HepG2 (cell line): Measurements from ENCODE around the gene EFCAB11. TPM values are rescaled to one million over a fixed set of nuclear protein-coding genes. Genes with fewer than 3 reads are reported as not detected.
A peak's percentile ranks its signal among the peaks of the same experiment; 100 is the strongest.

ENCODE experiments used
- CHD4 ChIP-seq: fragments of 200-600 bp; sonication (generic); IDR thresholded peaks from 2 replicates; pipeline ENCODE4 v1.7.0; 2017; ENCODE audit warnings: mild to moderate bottlenecking, low read length, borderline replicate concordance
- E2F2 ChIP-seq: sonication (generic); formaldehyde crosslinking; IDR thresholded peaks from 2 replicates; pipeline ENCODE4 v1.4.0; 2020; ENCODE audit warnings: missing genetic modification reagents, borderline replicate concordance
- FOXK2 ChIP-seq: fragments of 450-650 bp; IDR thresholded peaks from 2 replicates; pipeline ENCODE4 v1.6.1; 2016
- HNRNPH1 ChIP-seq: fragments of 200-400 bp; formaldehyde crosslinking; optimal IDR thresholded peaks from 2 replicates; pipeline ENCODE3; 2017; ENCODE audit warnings: mild to moderate bottlenecking, low read depth, low read length
- IKZF4 ChIP-seq: sonication (generic); formaldehyde crosslinking; IDR thresholded peaks from 2 replicates; pipeline ENCODE4 v1.5.1; 2020; ENCODE audit warnings: borderline replicate concordance, mild to moderate bottlenecking, low read depth, missing genetic modification reagents; ENCODE audit errors: not compliant biosample characterization
- RFXAP ChIP-seq: sonication (generic); formaldehyde crosslinking; IDR thresholded peaks from 2 replicates; pipeline ENCODE4 v1.4.0; 2020; ENCODE audit warnings: missing genetic modification reagents, borderline replicate concordance
- SMAD9 ChIP-seq: sonication (generic); formaldehyde crosslinking; IDR thresholded peaks from 2 replicates; pipeline ENCODE4 v1.5.1; 2020; ENCODE audit warnings: mild to moderate bottlenecking, missing genetic modification reagents
- SP5 ChIP-seq: IDR thresholded peaks from 2 replicates; pipeline ENCODE4 v1.6.1; 2016; ENCODE audit warnings: low read depth, borderline replicate concordance
- TSC22D2 ChIP-seq: sonication (generic); formaldehyde crosslinking; IDR thresholded peaks from 2 replicates; pipeline ENCODE4 v1.5.1; 2020; ENCODE audit warnings: missing genetic modification reagents, mild to moderate bottlenecking, borderline replicate concordance
- ZBTB20 ChIP-seq: sonication (generic); formaldehyde crosslinking; IDR thresholded peaks from 2 replicates; pipeline ENCODE4 v1.8.1; 2023; ENCODE audit warnings: missing genetic modification reagents, low read depth, mild to moderate bottlenecking, borderline replicate concordance
- ZC3H13 ChIP-seq: sonication (generic); formaldehyde crosslinking; IDR thresholded peaks from 2 replicates; pipeline ENCODE4 v1.8.1; 2023; ENCODE audit warnings: mild to moderate bottlenecking, missing genetic modification reagents, moderate library complexity
- ZFAT ChIP-seq: sonication (generic); formaldehyde crosslinking; conservative IDR thresholded peaks from 2 replicates; pipeline ENCODE4 v1.8.1; 2023; ENCODE audit warnings: missing genetic modification reagents, inconsistent platforms
- ZNF3 ChIP-seq: IDR thresholded peaks from 2 replicates; pipeline ENCODE4 v1.7.0; 2017; ENCODE audit warnings: inconsistent platforms
- ZNF329 ChIP-seq: sonication (generic); formaldehyde crosslinking; IDR thresholded peaks from 2 replicates; pipeline ENCODE4 v1.9.0; 2021; ENCODE audit warnings: low read depth, mild to moderate bottlenecking, missing genetic modification reagents
- ZNF331 ChIP-seq: sonication (generic); formaldehyde crosslinking; IDR thresholded peaks from 2 replicates; pipeline ENCODE4 v1.4.0; 2020; ENCODE audit warnings: missing genetic modification reagents
- ZNF383 ChIP-seq: sonication (generic); formaldehyde crosslinking; IDR thresholded peaks from 2 replicates; pipeline ENCODE4 v1.4.0; 2020; ENCODE audit warnings: missing genetic modification reagents, mild to moderate bottlenecking, borderline replicate concordance
- ZNF597 ChIP-seq: sonication (generic); formaldehyde crosslinking; IDR thresholded peaks from 2 replicates; pipeline ENCODE4 v1.5.0; 2020; ENCODE audit warnings: missing genetic modification reagents
- ZNF660 ChIP-seq: sonication (generic); formaldehyde crosslinking; IDR thresholded peaks from 2 replicates; pipeline ENCODE4 v1.5.1; 2020; ENCODE audit warnings: mild to moderate bottlenecking, low read depth, missing genetic modification reagents, borderline replicate concordance
- ZNF781 ChIP-seq: sonication (generic); formaldehyde crosslinking; IDR thresholded peaks from 2 replicates; pipeline ENCODE4 v1.5.1; 2020; ENCODE audit warnings: borderline replicate concordance, mild to moderate bottlenecking, missing genetic modification reagents; ENCODE audit errors: not compliant biosample characterization
- ZNF841 ChIP-seq: sonication (generic); formaldehyde crosslinking; IDR thresholded peaks from 2 replicates; pipeline ENCODE4 v1.8.1; 2023; ENCODE audit warnings: missing genetic modification reagents, borderline replicate concordance
- polyA plus RNA-seq, 8 experiments: library from polyadenylated mRNA; depleted of rRNA in 3 of 8; stranded (reverse) in 7 of 8; unstranded in 1 of 8; fragments of >200 nt; fragmentation: Illumina TruSeq in 4 of 8; extraction: Trizol in 4 of 8; gene quantifications; 2 replicates each; pipeline versions ENCODE4 v1.2.1 to v1.2.3, GENCODE V29; 2011 to 2016; ENCODE audit warnings: low read depth in 4 of 8, missing spikeins in 1 of 8, mixed read lengths in 1 of 8; ENCODE audit not compliant: insufficient read depth in 1 of 8
- total RNA-seq, 5 experiments: library from RNA; depleted of rRNA; stranded (reverse); fragments of >200 nt; fragmentation: Illumina TruSeq; extraction: Trizol; gene quantifications; 2 replicates each; pipeline ENCODE4 v1.2.3, GENCODE V29; 2016; ENCODE audit warnings: low read depth in 1 of 5
- TF ChIP-seq, protein P1 (sequence below): sonication (generic); formaldehyde crosslinking; IDR thresholded peaks from 2 replicates; pipeline ENCODE4 v1.4.0; 2020; ENCODE audit warnings: missing genetic modification reagents, borderline replicate concordance
- TF ChIP-seq, protein P2 (sequence below): sonication (generic); formaldehyde crosslinking; IDR thresholded peaks from 2 replicates; pipeline ENCODE4 v1.4.0; 2020; ENCODE audit warnings: missing genetic modification reagents

The EFCAB11 gene
- total and polyA plus RNA-seq, 2 of the 13 experiments (the other 11 are each of a cell fraction or from before 2014, with no cell fraction given): 8.2 to 31.5 TPM

DNA sequence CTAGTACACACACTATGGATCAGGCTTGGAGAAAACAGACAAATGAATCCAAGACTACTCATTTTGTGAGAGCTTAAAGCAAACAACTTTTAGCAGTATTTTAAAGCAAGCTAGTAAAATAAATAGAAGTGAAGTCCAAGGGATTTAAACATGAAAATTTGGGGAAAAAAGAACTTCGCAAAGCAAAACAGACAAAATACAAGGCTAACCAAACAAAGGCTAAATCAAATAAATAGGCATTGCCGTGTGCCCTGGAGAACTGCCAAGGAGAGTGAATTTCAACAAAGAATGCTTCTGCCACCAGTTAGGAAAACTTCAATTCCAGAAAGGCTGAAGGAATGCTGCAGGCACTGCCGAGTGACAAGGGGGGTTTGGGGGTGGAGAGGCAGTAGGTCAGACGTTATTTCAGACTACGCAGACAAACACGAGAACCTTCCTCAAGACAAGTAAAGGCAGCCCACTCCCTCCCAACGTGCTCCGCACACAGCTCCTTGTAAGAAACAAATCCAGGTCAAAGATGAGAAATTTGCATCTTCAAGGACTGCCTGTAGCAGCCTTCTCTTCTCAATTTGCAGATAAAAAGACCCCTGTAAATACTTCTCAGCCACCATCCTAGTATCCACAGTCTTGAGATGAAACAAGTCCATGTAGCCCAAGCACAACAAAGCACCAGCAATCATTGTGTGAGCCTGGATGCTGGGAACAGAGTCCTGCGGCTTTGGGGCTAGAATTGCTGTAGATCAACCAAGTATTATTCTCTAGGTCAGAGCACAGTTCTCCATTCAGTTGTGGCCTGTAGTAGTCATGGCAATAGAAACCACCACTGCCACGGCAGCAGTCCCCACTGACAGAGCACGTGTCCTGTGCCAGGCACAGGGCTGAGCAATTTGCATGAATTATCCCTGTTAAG lies 43.3 kb downstream of the EFCAB11 start (continued):
- TF ChIP-seq ZBTB20 (CRISPR knock-in tag) (no peak), ZFAT (CRISPR knock-in tag) (no peak), ZNF3 (CRISPR knock-in tag) (no peak), RFXAP (CRISPR knock-in tag) (no peak), ZNF329 (no peak), ZNF781 (no peak), ZC3H13 (CRISPR knock-in tag) (no peak), ZNF660 (no peak), ZNF841 (CRISPR knock-in tag) (no peak), SP5 (CRISPR knock-in tag) (no peak), ZNF331 (CRISPR knock-in tag) (peak; percentile 5; the same call in 1 of the 2 replicates), ZNF597 (CRISPR knock-in tag) (no peak), SMAD9 (no peak), FOXK2 (peak; percentile 51; the same call in 1 of the 2 replicates), TSC22D2 (CRISPR knock-in tag) (no peak), CHD4 (no peak), HNRNPH1 (no peak), E2F2 (no peak), ZNF383 (CRISPR knock-in tag) (no peak), IKZF4 (CRISPR knock-in tag) (no peak)
- TF ChIP-seq, protein P1, sequence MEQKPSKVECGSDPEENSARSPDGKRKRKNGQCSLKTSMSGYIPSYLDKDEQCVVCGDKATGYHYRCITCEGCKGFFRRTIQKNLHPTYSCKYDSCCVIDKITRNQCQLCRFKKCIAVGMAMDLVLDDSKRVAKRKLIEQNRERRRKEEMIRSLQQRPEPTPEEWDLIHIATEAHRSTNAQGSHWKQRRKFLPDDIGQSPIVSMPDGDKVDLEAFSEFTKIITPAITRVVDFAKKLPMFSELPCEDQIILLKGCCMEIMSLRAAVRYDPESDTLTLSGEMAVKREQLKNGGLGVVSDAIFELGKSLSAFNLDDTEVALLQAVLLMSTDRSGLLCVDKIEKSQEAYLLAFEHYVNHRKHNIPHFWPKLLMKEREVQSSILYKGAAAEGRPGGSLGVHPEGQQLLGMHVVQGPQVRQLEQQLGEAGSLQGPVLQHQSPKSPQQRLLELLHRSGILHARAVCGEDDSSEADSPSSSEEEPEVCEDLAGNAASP: no peak
- TF ChIP-seq, protein P2, sequence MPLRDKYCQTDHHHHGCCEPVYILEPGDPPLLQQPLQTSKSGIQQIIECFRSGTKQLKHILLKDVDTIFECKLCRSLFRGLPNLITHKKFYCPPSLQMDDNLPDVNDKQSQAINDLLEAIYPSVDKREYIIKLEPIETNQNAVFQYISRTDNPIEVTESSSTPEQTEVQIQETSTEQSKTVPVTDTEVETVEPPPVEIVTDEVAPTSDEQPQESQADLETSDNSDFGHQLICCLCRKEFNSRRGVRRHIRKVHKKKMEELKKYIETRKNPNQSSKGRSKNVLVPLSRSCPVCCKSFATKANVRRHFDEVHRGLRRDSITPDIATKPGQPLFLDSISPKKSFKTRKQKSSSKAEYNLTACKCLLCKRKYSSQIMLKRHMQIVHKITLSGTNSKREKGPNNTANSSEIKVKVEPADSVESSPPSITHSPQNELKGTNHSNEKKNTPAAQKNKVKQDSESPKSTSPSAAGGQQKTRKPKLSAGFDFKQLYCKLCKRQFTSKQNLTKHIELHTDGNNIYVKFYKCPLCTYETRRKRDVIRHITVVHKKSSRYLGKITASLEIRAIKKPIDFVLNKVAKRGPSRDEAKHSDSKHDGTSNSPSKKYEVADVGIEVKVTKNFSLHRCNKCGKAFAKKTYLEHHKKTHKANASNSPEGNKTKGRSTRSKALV (CRISPR knock-in tag): no peak
